K562 (cell line): ENCODE data around the gene ZNF649. TPM values are rescaled to one million over a fixed set of nuclear protein-coding genes. Genes with fewer than 3 reads are reported as not detected.

Experiments used
- PCBP2 ChIP-seq: fragments of 200-400 bp; formaldehyde crosslinking; IDR thresholded peaks from 2 replicates; pipeline ENCODE4 v1.6.1; 2018; ENCODE audit warnings: low read length, low read depth, mild to moderate bottlenecking, moderate library complexity; ENCODE audit not compliant: poor library complexity, severe bottlenecking
- ZNF518B ChIP-seq: fragments of 250-450 bp; sonication (Bioruptor Pico); IDR thresholded peaks from 2 replicates; pipeline ENCODE4 v1.5.0; 2021; ENCODE audit warnings: mild to moderate bottlenecking, moderate library complexity
- polyA plus RNA-seq, 8 experiments: library from polyadenylated mRNA; depleted of rRNA in 4 of 8; stranded (reverse) in 5 of 8; unstranded in 3 of 8; fragments of >200 nt; fragmentation: Nextera tagmentation in 2 of 8; fragmentation: Illumina TruSeq in 1 of 8; extraction: Ambion mirVana in 2 of 8; extraction: Trizol in 1 of 8; gene quantifications; 2 replicates each; pipeline versions ENCODE4 v1.2.1 to v1.2.3, GENCODE V29; 2011 to 2014; ENCODE audit warnings: inconsistent platforms in 1 of 8, missing spikeins in 1 of 8
- total RNA-seq, 7 experiments: library from RNA; depleted of rRNA in 6 of 7; stranded (reverse); fragments of >200 nt in 6 of 7; fragmentation: Illumina TruSeq in 2 of 7; extraction: Trizol in 2 of 7; gene quantifications; 2 replicates each; pipeline versions ENCODE4 v1.2.1 to v1.2.3, GENCODE V29; 2011 to 2021; ENCODE audit warnings: low replicate concordance in 1 of 7
- TF ChIP-seq, protein P1 (sequence below): fragments of 250-450 bp; sonication (Bioruptor Pico); IDR thresholded peaks from 2 replicates; pipeline ENCODE4 v1.5.0; 2022; ENCODE audit warnings: mild to moderate bottlenecking
- TF ChIP-seq, protein P2 (sequence below): sonication (generic); formaldehyde crosslinking; IDR thresholded peaks from 2 replicates; pipeline ENCODE4 v1.8.1; 2023; ENCODE audit warnings: mild to moderate bottlenecking, missing genetic modification reagents, moderate library complexity

ZNF649 gene
- total and polyA plus RNA-seq, 9 of the 15 experiments (the other 6 are each of a cell fraction or from before 2014, with no cell fraction given), result 1.4 to 14.9 (median 8.3) TPM

GRCh38 chr19:51927859-51928258, 23.0 kb upstream of the ZNF649 start (continued):
- TF ChIP-seq, protein P1, sequence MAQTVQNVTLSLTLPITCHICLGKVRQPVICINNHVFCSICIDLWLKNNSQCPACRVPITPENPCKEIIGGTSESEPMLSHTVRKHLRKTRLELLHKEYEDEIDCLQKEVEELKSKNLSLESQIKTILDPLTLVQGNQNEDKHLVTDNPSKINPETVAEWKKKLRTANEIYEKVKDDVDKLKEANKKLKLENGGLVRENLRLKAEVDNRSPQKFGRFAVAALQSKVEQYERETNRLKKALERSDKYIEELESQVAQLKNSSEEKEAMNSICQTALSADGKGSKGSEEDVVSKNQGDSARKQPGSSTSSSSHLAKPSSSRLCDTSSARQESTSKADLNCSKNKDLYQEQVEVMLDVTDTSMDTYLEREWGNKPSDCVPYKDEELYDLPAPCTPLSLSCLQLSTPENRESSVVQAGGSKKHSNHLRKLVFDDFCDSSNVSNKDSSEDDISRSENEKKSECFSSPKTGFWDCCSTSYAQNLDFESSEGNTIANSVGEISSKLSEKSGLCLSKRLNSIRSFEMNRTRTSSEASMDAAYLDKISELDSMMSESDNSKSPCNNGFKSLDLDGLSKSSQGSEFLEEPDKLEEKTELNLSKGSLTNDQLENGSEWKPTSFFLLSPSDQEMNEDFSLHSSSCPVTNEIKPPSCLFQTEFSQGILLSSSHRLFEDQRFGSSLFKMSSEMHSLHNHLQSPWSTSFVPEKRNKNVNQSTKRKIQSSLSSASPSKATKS (CRISPR knock-in tag), result no peak
- TF ChIP-seq, protein P2, sequence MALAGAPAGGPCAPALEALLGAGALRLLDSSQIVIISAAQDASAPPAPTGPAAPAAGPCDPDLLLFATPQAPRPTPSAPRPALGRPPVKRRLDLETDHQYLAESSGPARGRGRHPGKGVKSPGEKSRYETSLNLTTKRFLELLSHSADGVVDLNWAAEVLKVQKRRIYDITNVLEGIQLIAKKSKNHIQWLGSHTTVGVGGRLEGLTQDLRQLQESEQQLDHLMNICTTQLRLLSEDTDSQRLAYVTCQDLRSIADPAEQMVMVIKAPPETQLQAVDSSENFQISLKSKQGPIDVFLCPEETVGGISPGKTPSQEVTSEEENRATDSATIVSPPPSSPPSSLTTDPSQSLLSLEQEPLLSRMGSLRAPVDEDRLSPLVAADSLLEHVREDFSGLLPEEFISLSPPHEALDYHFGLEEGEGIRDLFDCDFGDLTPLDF (CRISPR knock-in tag), result no peak
- TF ChIP-seq ZNF518B (CRISPR knock-in tag), result no peak
- TF ChIP-seq PCBP2, result no peak
- TF ChIP-seq, all 486 proteins: peak for 11
